Left ventricle myocardium inferior (tissue), 1 donor: ENCODE measurements around the gene ADGRL1. TPM values are rescaled to one million over a fixed set of nuclear protein-coding genes. Genes with fewer than 3 reads are reported as not detected.
A peak's percentile ranks its signal among the peaks of the same experiment; 100 is the strongest.
"Not testable (repeated sequence)": the region's sequence is repeated elsewhere in the genome, so short reads cannot be mapped to it uniquely, and the experiment has no call there.

Experiments used
- DNase-seq: peaks from one replicate; pipeline ENCODE4 v3.0.0-alpha.2; 2020
- H3K27ac ChIP-seq: fragments of 200-600 bp; replicated peaks from 2 replicates; pipeline ENCODE4 v1.8.0; 2021
- H3K27me3 ChIP-seq: fragments of 200-600 bp; 2 replicates; pipeline ENCODE4 v1.8.0; 2021; ENCODE audit warnings: low read depth
- H3K36me3 ChIP-seq: fragments of 200-600 bp; 2 replicates; pipeline ENCODE4 v1.8.0; 2021
- H3K4me1 ChIP-seq: fragments of 200-600 bp; 2 replicates; pipeline ENCODE4 v1.8.0; 2021
- H3K4me3 ChIP-seq: fragments of 200-600 bp; 2 replicates; pipeline ENCODE4 v1.8.0; 2021; ENCODE audit warnings: mild to moderate bottlenecking, moderate library complexity
- H3K9me3 ChIP-seq: fragments of 200-600 bp; replicated peaks from 2 replicates; pipeline ENCODE4 v1.8.0; 2021
- intact Hi-C: fragments of 100-400 bp; cut with micrococcal nuclease; formaldehyde crosslinking; loops from one replicate; pipeline ENCODE4 v1.11.0; 2022
- total RNA-seq: library from RNA; stranded (reverse); fragmentation: NEBNext Ultra II Directional; extraction: Animal tissue kit (Norgen Biotek cat#: 25700); gene quantifications from one replicate; pipeline ENCODE4 v1.2.1, GENCODE V29; 2021
- TF ChIP-seq, protein P1 (sequence below): fragments of 200-600 bp; IDR thresholded peaks from 2 replicates; pipeline ENCODE4 v1.8.0; 2021; ENCODE audit warnings: antibody characterized with exemption, mild to moderate bottlenecking, borderline replicate concordance
- donor health status: DM: no; HTN: yes; CAD: no; lungs with severe emphysema.

Gene ADGRL1
- total RNA-seq, 1 donor from 2014 or later = 16.1 TPM

DNA sequence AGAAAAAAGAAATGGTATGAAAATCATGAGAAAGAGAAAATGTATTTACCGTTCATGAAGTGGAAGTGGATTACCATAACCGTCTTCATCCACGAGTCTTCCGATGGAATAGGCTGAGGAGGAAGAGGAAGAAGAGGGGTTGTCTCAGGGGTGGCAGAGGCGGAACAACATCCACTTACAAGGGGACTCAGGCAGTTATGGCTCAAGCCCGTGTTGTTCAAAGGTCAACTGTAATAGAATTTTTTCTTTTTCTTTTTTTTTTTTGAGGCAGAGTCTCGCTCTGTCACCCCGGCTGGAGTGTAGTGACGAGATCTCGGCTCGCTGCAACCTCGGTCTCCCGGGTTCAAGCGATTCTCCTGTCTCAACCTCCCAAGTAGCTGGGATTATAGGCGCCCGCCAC, 16.9 kb upstream of the ADGRL1 start:
- H3K27me3 ChIP-seq = peaks cover 21% of the 10 kb centered on the region
- no peaks in the 10 kb centered on the region for H3K9me3 ChIP-seq
- intact Hi-C loops = no loop called here
- H3K27ac ChIP-seq = no peak overlapping the region
- no peak overlapping the region for H3K4me3 ChIP-seq
- TF ChIP-seq, protein P1, sequence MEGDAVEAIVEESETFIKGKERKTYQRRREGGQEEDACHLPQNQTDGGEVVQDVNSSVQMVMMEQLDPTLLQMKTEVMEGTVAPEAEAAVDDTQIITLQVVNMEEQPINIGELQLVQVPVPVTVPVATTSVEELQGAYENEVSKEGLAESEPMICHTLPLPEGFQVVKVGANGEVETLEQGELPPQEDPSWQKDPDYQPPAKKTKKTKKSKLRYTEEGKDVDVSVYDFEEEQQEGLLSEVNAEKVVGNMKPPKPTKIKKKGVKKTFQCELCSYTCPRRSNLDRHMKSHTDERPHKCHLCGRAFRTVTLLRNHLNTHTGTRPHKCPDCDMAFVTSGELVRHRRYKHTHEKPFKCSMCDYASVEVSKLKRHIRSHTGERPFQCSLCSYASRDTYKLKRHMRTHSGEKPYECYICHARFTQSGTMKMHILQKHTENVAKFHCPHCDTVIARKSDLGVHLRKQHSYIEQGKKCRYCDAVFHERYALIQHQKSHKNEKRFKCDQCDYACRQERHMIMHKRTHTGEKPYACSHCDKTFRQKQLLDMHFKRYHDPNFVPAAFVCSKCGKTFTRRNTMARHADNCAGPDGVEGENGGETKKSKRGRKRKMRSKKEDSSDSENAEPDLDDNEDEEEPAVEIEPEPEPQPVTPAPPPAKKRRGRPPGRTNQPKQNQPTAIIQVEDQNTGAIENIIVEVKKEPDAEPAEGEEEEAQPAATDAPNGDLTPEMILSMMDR = no peak
- no peak for DNase-seq
- no peaks in the 10 kb centered on the region for H3K4me1 ChIP-seq
- H3K36me3 ChIP-seq = no peaks in the 10 kb centered on the region

DNA sequence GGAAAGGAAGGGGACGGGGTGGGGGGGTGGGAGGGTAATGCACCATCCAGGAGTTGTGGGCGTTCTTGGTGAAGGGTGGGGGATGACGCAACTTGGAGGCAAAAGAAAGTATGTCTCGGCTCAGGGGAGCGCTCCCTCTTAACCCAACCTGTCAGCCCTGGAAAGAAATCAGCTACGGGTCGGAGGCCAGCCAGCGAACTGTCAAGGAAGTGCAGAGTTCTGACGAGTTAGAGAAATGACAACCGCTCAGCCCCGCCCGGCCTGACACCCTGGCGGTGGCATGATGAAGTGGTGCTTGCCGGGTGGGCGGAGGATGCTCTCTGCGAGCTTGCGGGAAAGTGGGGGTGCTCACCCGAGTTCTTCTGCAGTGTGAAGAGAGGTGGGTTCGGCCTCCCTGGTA, 15.4 kb upstream of the ADGRL1 start:
- DNase-seq, intact Hi-C loops, H3K27ac ChIP-seq, H3K9me3 ChIP-seq, H3K4me3 ChIP-seq, H3K36me3 ChIP-seq, H3K4me1 ChIP-seq: not testable (repeated sequence)
- H3K27me3 ChIP-seq = peaks cover 18% of the 10 kb centered on the region
- TF ChIP-seq, protein P1 = peak; percentile 37

DNA sequence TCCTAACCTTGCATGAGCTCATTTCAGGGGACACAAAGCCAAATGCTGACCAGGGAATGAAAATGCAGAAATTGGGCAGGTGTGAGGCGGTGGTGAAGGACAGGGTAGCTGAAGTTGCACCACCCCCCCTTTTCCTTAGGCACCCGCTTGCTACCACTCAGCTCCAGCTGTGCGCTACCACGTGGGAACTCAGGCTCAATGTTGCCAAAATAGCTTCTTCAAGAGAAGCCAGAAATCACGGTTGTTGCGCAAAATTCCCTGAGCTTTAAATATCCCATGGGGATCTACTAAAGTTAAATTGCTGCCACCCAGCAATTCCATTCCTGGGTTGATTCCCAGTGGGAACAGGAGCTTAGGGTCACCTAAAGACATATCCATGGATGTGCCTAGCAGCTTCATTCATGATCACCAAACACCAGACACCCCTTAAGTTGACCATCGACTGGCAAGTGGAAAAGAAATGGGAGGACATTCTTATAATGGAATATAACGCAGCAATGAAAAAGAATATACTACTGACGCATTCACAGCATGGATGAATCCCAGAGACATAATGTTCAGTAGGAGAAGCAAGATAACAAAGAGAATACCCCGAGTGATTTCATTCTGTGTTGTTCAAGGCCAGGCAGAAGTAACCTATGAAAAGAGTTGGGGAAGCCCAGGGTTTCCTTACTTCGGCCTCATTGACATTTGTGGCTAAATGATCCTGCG, 12.8 kb upstream of the ADGRL1 start:
- no peak for DNase-seq
- intact Hi-C loops = no loop called here

DNA sequence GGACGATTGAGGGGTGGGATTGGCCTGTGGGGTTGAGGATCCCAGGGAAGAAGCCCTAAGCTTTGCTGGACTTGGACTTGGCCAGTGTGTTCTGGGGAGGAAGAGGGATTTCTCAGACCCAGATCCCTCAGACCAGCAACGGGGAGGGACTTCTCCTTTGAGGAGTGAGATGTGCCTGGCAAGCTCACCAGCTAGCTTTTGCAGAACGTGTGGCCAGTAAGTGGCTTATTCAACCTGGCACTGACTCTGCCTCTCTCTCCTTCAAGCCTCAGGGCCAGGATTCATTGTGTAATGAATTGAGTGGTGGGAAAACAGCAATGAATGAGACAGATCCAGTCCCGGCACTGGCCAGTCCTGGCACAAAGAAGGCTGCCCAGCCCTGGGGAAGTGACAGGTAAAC, 11.9 kb upstream of the ADGRL1 start:
- H3K27ac ChIP-seq, H3K9me3 ChIP-seq, DNase-seq, H3K4me3 ChIP-seq, intact Hi-C loops, H3K4me1 ChIP-seq, H3K36me3 ChIP-seq: not testable (repeated sequence)
- peaks cover 14% of the 10 kb centered on the region for H3K27me3 ChIP-seq

More for the DNA sequence above, 12.8 kb upstream of the ADGRL1 start:
- TF ChIP-seq, protein P1 = no peak
- Histone ChIP-seq H3K4me3 (no peak overlapping the region), H3K9me3 (no peaks in the 10 kb centered on the region), H3K4me1 (peaks cover 6% of the 10 kb centered on the region), H3K36me3 (no peaks in the 10 kb centered on the region), H3K27me3 (peaks cover 18% of the 10 kb centered on the region), H3K27ac (no peak overlapping the region)

DNA sequence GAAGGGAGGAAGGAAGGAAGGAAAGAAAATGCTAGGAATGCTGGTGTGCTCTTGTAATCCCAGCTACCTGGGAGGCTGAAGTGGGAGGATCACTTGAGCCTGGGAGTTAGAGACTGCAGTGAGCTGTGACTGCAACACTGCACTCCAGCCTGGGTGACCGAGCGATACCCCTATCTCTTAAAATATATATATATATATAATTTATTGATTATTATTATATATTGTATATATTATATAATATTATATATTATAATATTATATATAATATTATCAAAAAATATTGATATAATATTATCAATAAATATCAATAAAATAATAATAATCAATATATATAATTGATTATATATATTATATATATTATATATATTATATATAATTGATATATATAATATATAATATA, 8.6 kb upstream of the ADGRL1 start:
- TF ChIP-seq, protein P1 = no peak
- no peaks in the 10 kb centered on the region for H3K36me3 ChIP-seq
- DNase-seq = no peak
- H3K4me3 ChIP-seq = no peak overlapping the region
- H3K9me3 ChIP-seq = no peaks in the 10 kb centered on the region
- peaks cover 7% of the 10 kb centered on the region for H3K4me1 ChIP-seq
- H3K27ac ChIP-seq = no peak overlapping the region
- intact Hi-C loops = no loop called here
- H3K27me3 ChIP-seq = peaks cover 26% of the 10 kb centered on the region

DNA sequence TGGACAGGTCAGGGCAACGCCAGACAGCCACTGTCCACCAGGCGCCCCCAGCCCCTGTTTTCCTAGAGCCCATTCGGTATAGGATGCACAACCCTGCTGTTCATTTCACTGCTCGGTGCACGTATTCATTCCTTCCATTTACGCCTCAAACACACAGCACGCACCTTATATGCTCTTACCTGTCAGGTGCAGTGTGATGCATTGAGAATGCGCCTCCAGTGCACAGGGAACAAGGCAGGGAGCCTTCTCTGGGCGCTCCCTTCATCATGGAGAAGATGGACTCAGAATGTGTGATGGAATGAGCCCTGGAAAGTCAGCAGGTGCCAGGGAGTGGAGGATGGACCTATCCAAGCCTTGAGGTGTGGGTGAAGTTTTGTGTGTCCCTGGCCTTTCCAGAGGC, 4.2 kb upstream of the ADGRL1 start:
- H3K27ac ChIP-seq, H3K4me3 ChIP-seq, H3K36me3 ChIP-seq, intact Hi-C loops, DNase-seq, H3K9me3 ChIP-seq: not testable (repeated sequence)
- Histone ChIP-seq H3K27me3 (peaks cover 30% of the 10 kb centered on the region), H3K4me1 (peaks cover 18% of the 10 kb centered on the region)

DNA sequence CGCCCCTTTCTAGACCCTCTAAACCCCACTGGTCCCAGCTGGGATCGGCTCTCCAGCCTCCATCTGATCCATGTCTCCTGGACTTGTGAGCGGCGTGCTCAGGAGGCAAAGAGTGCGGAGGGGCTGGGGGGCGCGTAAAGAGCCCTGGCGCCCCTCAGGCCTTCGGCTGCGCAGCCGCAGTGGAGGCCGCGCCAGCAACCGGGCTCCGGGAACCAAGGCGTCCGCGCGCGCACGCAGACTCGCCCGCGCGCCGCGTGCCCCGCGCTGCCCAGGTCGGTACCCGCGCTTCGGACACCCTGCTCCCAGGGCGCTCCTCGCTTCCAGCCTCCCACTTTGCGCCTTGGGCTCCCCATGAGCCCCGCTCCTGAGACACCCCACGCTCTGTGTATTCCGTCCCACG, 3.4 kb upstream of the ADGRL1 start:
- H3K27ac ChIP-seq, H3K9me3 ChIP-seq, intact Hi-C loops, H3K36me3 ChIP-seq, DNase-seq: not testable (repeated sequence)
- Histone ChIP-seq H3K4me1 (peaks cover 26% of the 10 kb centered on the region), H3K27me3 (peaks cover 30% of the 10 kb centered on the region), H3K4me3 (peak overlapping the region; percentile 32)

DNA sequence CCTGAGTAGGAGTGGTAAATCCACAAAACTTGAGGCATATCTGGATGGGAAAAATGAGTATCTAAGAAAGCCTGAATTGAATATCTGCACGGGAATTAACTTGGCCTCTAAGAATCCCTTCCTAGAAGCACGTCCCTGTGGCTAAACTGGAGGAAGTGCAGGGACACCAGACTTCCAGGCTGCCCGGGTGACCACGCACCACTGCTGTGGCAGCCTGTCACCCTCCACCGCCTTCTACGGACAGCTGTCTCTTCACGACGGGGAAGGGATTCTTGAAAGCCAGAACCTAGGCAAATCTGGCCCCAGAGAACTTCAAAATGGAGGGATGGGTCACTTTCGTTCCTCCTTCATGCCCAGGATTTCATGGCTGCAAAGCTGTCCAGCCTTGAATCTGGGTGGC, 2.5 kb upstream of the ADGRL1 start:
- H3K27ac ChIP-seq, H3K36me3 ChIP-seq, H3K9me3 ChIP-seq, H3K4me3 ChIP-seq, intact Hi-C loops, DNase-seq: not testable (repeated sequence)
- peaks cover 30% of the 10 kb centered on the region for H3K27me3 ChIP-seq
- H3K4me1 ChIP-seq = peaks cover 28% of the 10 kb centered on the region

DNA sequence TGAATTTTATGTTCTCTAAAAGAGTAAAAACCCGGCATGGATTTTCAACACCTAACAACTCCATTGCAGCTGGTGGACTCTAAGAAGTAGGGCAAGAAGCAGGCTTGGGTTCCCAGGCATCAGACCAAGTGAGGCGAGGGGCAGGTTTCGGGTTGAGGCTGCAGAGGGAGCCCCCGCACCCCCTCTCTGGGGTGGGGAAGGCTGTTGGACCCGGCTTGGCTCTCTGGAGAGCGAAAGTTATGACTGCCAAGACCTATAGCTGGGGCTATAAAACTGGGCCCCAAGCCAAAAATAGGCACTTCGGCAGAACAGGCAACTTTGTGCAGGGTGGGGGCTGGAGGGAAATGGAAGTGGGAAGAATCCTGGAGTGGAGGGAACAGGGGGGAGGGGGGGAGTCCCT, 1.8 kb upstream of the ADGRL1 start:
- intact Hi-C loops, H3K27ac ChIP-seq: not testable (repeated sequence)
- H3K4me3 ChIP-seq = peak overlapping the region; percentile 72

More for the DNA sequence above, 1.8 kb upstream of the ADGRL1 start:
- not testable (repeated sequence) for H3K36me3 ChIP-seq, DNase-seq, H3K9me3 ChIP-seq
- H3K4me1 ChIP-seq = peaks cover 28% of the 10 kb centered on the region
- H3K27me3 ChIP-seq = peaks cover 30% of the 10 kb centered on the region
